Fibroblast of mammary gland (primary cell): Measurements from ENCODE around the gene GPR142.

Experiments
- DNase-seq: peaks from one replicate; pipeline ENCODE4 v3.0.0-alpha.2; 2010; ENCODE audit warnings: low read depth
- H3K4me3 ChIP-seq: 2 replicates; pipeline ENCODE4 v1.5.1; 2011; ENCODE audit warnings: low read depth, mild to moderate bottlenecking, low read length, moderate library complexity; ENCODE audit not compliant: control insufficient read depth
- CTCF ChIP-seq: conservative IDR thresholded peaks from 2 replicates; pipeline ENCODE4 v1.5.1; 2011; ENCODE audit warnings: low read depth, low read length, inconsistent platforms; ENCODE audit not compliant: control insufficient read depth, insufficient read depth

GPR142 gene

DNA sequence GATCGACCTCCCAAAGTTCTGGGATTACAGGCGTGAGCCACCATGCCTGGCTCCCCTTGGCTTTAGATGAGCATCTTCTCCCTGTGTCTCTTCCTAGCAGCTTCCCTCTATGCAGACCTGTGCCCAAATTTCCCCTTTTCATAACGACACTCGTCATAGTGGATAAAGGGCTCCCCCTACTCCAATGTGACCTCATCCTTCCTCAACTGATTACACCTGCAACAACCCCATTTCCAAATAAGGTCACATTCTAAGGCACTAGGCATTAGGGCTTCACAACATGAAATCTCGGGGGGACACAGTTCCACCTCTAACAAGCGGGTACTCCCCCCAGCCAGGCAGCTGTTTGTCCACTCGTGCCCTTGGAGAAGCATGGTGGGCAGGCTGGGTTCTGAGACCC, 31.0 kb upstream of the GPR142 start:
- no peak for TF ChIP-seq CTCF
- DNase-seq = no peak
- no peak overlapping the region for H3K4me3 ChIP-seq

DNA sequence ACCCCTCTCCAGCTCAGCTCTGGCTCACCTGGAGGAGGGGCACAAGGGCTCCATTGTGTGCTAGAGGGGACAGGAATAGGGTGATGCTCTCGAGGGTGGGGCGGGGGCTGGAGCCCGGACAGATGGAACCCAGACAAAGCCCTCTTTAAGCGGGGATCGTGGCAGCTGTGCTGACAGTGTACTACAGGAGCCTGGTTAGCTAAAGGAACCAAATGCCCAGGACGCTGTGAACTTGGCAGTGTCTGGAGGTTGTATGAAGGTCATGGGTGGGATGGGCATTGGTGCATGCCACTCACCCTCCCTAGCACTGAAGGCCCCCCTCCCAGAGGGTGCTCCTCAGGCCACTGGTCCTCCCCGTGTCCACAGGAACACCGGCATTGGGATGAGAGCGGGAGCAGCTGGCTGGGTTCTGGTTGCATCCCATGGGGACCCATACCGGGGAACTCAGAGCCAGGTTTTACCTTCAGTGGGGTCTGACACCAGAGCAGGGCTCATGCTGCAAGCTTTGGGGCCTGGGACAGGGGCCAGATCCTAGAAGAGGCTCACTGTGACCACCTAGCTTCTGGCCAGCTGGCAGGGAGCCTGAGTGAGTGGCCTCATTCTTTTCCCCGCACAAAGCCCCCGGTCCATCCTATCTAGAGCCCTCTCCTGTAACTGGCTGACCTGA, 29.3 kb upstream of the GPR142 start:
- no peak for DNase-seq
- no peak for TF ChIP-seq CTCF
- no peak overlapping the region for H3K4me3 ChIP-seq

- DNase-seq = no peak
- TF ChIP-seq CTCF = no peak
- H3K4me3 ChIP-seq = no peak overlapping the region
Measured at GRCh38 chr17:74339537-74340195, 27.6 kb upstream of the GPR142 start.

GRCh38 chr17:74340470-74341023, 26.8 kb upstream of the GPR142 start:
- H3K4me3 ChIP-seq = no peak overlapping the region
- DNase-seq = no peak
- TF ChIP-seq CTCF = no peak

- no peak for TF ChIP-seq CTCF
- no peak for DNase-seq
- no peak overlapping the region for H3K4me3 ChIP-seq
Measured at GRCh38 chr17:74342224-74342623, 25.1 kb upstream of the GPR142 start.

DNA sequence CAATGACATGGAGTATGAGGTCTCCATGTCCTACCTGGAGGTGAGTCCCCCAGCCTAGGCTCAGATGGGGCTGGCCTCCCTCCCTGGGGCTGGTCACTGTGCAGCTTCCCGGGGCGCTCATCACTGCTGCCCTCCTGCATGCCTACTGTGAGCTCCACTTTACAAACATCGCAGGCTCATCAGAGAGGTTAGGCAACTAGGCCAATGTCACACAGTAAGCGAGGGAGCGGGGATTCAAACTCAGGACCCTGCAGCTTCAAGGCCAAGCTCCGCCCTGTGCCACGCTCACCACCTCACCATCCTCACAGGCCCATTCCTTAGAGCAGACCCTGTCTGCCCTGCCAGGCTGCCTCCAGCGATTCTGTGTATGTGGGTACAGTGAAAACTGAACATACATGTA, 24.2 kb upstream of the GPR142 start:
- TF ChIP-seq CTCF = no peak
- no peak for DNase-seq
- no peak overlapping the region for H3K4me3 ChIP-seq
